Measurements from ENCODE around the gene CCDC170.
"Not testable (repeated sequence)": the region's sequence is repeated elsewhere in the genome, so short reads cannot be mapped to it uniquely, and the experiment has no call there.

The CCDC170 gene

DNA sequence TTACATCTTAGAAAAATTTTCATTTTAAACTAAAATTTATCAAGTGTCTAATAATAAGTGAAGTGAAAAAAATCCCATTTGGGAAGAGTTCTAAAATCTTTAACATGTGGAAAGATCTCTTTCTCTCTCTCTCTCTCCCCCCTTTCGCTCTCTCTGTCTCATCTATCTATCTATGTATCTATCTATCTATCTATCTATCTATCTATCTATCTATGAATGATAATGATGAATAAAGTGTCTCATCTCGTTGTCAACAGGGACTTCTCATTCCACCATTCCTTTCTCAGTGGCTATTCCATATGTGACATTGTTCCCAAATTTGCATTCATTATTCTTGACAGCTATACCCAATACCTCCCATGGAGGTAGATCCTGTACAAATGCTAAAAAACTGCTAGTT, 15.2 kb downstream of the CCDC170 start:
- Histone ChIP-seq H3K36me3 (ENCODE audit: control insufficient read depth, insufficient read depth, low read length) (no peaks in the 10 kb centered on the region), H3K4me3 (ENCODE audit: insufficient read depth, low read depth, low read length) (no peak overlapping the region), H3K27ac (ENCODE audit: insufficient read depth, low read depth, low read length, poor library complexity, severe bottlenecking) (no peak overlapping the region), H3K9me3 (ENCODE audit: control insufficient read depth, low read length) (no peaks in the 10 kb centered on the region), H3K27me3 (ENCODE audit: control insufficient read depth, insufficient read depth, low read length, poor library complexity, severe bottlenecking) (no peaks in the 10 kb centered on the region), H3K4me1 (ENCODE audit: control insufficient read depth, insufficient read depth, low read length) (no peaks in the 10 kb centered on the region)
- WGBS, 2 experiments = 75 to 100% methylated on average over 1 of the region's 2 CpGs

DNA sequence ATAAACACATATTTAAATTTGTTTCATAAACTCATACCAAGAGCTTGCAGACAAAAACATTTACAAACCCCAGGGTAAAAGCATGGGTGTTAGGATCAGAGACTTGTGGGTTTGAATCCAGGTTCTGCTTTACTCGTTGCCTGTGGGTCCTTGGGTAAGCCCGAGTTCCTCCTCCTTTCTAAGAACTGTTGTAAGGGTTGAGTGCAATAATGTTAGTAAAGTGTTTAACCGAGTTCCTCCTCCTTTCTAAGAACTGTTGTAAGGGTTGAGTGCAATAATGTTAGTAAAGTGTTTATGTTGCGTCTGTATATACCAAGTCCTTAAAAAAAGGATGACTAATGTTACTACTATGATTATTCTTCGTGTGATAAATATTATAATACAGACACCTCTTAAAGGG, 18.7 kb downstream of the CCDC170 start:
- Histone ChIP-seq H3K4me3 (ENCODE audit: insufficient read depth, low read depth, low read length) (no peak overlapping the region), H3K27ac (ENCODE audit: insufficient read depth, low read depth, low read length, poor library complexity, severe bottlenecking) (no peak overlapping the region), H3K27me3 (ENCODE audit: control insufficient read depth, insufficient read depth, low read length, poor library complexity, severe bottlenecking) (no peaks in the 10 kb centered on the region), H3K9me3 (ENCODE audit: control insufficient read depth, low read length) (no peaks in the 10 kb centered on the region), H3K36me3 (ENCODE audit: control insufficient read depth, insufficient read depth, low read length) (no peaks in the 10 kb centered on the region), H3K4me1 (ENCODE audit: control insufficient read depth, insufficient read depth, low read length) (no peaks in the 10 kb centered on the region)
- 94 to 95% methylated on average over 3 of the region's 5 CpGs for WGBS, 2 experiments

DNA sequence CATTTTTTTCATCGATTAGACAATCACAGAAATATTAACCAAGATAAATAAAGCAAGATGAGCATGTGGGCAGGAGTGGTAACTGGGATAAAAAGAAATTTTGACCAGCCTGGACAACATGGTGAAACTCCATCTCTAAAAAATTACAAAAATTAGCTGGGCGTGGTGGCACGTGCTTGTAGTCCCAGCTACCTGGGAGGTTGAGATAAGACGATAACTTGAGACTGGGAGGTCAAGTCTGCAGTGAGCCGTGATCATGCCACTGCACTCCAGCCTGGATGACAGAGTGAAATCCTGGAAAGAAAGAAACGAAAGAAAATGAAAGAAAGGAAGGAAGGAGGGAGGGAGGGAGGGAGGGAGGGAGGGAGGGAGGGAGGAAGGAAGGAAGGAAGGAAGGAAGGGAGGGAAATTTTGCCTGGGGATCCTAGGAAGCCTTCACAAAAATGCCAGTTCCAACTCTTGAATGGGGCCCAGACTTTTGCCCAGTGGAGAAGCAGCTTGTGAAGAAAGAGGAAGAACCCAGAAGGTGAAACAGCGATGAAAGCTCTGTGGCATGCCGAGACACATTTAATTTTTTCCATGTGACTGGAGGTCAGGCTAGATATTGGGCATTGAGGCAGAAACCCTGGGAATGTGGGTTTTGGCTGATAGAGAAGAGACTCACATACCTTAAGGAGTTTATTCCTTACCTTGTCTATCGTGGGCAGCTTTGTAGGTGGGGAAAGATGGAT, 20.3 kb downstream of the CCDC170 start:
- Histone ChIP-seq H3K4me1 (ENCODE audit: control insufficient read depth, insufficient read depth, low read length) (no peaks in the 10 kb centered on the region), H3K27me3 (ENCODE audit: control insufficient read depth, insufficient read depth, low read length, poor library complexity, severe bottlenecking) (no peaks in the 10 kb centered on the region), H3K9me3 (ENCODE audit: control insufficient read depth, low read length) (no peaks in the 10 kb centered on the region), H3K4me3 (ENCODE audit: insufficient read depth, low read depth, low read length) (no peak overlapping the region), H3K27ac (ENCODE audit: insufficient read depth, low read depth, low read length, poor library complexity, severe bottlenecking) (no peak overlapping the region), H3K36me3 (ENCODE audit: control insufficient read depth, insufficient read depth, low read length) (no peaks in the 10 kb centered on the region)
- WGBS, 2 experiments = 92% methylated on average over 7 to 8 of the region's 9 CpGs

DNA sequence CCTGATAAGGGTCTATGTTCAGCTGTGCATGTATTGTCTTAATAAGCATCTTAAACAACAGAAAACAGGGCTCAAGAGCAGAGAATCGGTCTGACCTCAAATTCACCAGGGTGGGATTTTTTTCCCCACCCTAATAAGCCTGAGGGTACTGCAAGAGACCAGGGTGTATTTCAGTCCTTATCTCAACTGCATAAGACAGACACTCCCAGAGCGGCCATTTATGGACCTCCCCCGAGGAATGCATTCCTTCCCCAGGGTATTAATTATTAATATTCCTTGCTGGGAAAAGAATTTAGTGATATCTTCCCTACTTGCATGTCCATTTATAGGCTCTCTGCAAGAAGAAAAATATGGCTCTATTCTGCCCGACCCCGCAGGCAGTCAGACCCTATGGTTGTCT, 25.2 kb downstream of the CCDC170 start:
- H3K36me3 ChIP-seq (ENCODE audit: control insufficient read depth, insufficient read depth, low read length); H3K4me1 ChIP-seq (ENCODE audit: control insufficient read depth, insufficient read depth, low read length); H3K4me3 ChIP-seq (ENCODE audit: insufficient read depth, low read depth, low read length); H3K27ac ChIP-seq (ENCODE audit: insufficient read depth, low read depth, low read length, poor library complexity, severe bottlenecking); H3K9me3 ChIP-seq (ENCODE audit: control insufficient read depth, low read length); H3K27me3 ChIP-seq (ENCODE audit: control insufficient read depth, insufficient read depth, low read length, poor library complexity, severe bottlenecking): not testable (repeated sequence)
- 91% methylated on average over 3 to 5 of the region's 5 CpGs for WGBS, 2 experiments

DNA sequence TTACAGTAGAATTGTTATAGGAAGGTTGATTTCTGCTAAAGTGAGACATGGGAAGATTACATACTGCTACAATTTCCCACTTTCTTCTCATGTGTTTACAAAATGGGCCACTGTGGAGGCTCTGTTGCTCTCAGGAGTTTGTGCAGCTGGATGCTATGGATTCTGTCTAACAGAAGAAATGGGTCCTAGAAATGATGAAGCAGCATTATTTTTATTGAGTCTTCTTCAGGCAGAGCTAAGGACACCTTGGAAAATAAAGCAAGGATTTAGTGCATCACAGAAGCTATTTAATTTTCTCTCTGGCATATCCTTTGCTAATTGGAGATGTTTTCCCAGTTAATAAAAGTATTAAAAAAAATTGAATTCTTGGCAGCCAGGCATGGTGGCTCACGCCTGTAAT, 29.2 kb downstream of the CCDC170 start:
- H3K4me1 ChIP-seq (ENCODE audit: control insufficient read depth, insufficient read depth, low read length) = no peaks in the 10 kb centered on the region
- no peaks in the 10 kb centered on the region for H3K36me3 ChIP-seq (ENCODE audit: control insufficient read depth, insufficient read depth, low read length)
- no peak overlapping the region for H3K4me3 ChIP-seq (ENCODE audit: insufficient read depth, low read depth, low read length)
- WGBS, 2 experiments = 79 to 92% methylated on average over 1 of the region's 1 CpG
- H3K9me3 ChIP-seq (ENCODE audit: control insufficient read depth, low read length) = peaks cover 3% of the 10 kb centered on the region
- H3K27me3 ChIP-seq (ENCODE audit: control insufficient read depth, insufficient read depth, low read length, poor library complexity, severe bottlenecking) = no peaks in the 10 kb centered on the region
- H3K27ac ChIP-seq (ENCODE audit: insufficient read depth, low read depth, low read length, poor library complexity, severe bottlenecking) = no peak overlapping the region

DNA sequence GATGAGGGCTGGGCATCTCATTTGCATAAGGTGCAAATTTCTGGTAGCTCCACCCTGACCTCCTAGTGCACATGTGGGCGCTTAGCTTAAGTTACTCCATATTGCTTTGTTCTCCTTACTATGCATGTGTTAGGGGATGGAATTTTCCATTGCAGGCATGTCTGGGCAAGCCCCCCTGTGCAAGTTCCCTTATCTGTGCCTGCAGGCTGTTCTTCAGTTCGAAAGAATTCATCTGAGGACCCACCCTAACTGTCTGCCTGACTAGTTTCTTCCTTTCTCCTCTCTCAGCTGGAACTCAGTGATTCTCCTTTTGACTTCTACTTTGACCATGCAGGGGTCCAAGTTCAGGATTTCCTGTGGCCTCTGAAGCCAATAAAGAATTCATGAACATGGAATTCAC, 30.2 kb downstream of the CCDC170 start:
- 94 to 97% methylated on average over 2 of the region's 2 CpGs for WGBS, 2 experiments
- no peak overlapping the region for H3K27ac ChIP-seq (ENCODE audit: insufficient read depth, low read depth, low read length, poor library complexity, severe bottlenecking)
- peaks cover 3% of the 10 kb centered on the region for H3K9me3 ChIP-seq (ENCODE audit: control insufficient read depth, low read length)
- H3K4me3 ChIP-seq (ENCODE audit: insufficient read depth, low read depth, low read length) = no peak overlapping the region
- H3K4me1 ChIP-seq (ENCODE audit: control insufficient read depth, insufficient read depth, low read length) = no peaks in the 10 kb centered on the region
- no peaks in the 10 kb centered on the region for H3K27me3 ChIP-seq (ENCODE audit: control insufficient read depth, insufficient read depth, low read length, poor library complexity, severe bottlenecking)
- H3K36me3 ChIP-seq (ENCODE audit: control insufficient read depth, insufficient read depth, low read length) = no peaks in the 10 kb centered on the region

DNA sequence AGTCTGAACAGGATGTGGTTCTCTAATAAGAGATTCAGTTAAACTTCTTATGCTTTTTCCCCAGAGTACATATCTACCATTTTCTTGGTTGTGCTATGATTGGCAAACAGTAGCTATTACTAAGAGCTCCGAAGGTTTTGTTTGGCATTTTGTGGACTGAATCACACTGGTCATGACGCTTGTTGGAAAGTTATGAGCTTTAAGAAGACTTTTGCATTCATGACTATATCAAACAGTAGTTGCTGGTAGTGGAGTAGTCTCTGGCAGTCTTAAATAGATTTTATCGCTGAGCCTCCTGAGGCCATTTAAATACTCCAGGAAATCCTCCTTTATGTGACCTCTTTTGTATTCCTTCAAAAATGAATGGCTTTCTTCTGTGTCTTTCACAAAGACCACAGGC, 40.8 kb downstream of the CCDC170 start:
- 93 to 96% methylated on average over 3 of the region's 3 CpGs for WGBS, 2 experiments
- H3K27ac ChIP-seq (ENCODE audit: insufficient read depth, low read depth, low read length, poor library complexity, severe bottlenecking) = no peak overlapping the region
- H3K9me3 ChIP-seq (ENCODE audit: control insufficient read depth, low read length) = no peaks in the 10 kb centered on the region
- no peaks in the 10 kb centered on the region for H3K36me3 ChIP-seq (ENCODE audit: control insufficient read depth, insufficient read depth, low read length)
- no peaks in the 10 kb centered on the region for H3K4me1 ChIP-seq (ENCODE audit: control insufficient read depth, insufficient read depth, low read length)
- no peaks in the 10 kb centered on the region for H3K27me3 ChIP-seq (ENCODE audit: control insufficient read depth, insufficient read depth, low read length, poor library complexity, severe bottlenecking)
- no peak overlapping the region for H3K4me3 ChIP-seq (ENCODE audit: insufficient read depth, low read depth, low read length)

DNA sequence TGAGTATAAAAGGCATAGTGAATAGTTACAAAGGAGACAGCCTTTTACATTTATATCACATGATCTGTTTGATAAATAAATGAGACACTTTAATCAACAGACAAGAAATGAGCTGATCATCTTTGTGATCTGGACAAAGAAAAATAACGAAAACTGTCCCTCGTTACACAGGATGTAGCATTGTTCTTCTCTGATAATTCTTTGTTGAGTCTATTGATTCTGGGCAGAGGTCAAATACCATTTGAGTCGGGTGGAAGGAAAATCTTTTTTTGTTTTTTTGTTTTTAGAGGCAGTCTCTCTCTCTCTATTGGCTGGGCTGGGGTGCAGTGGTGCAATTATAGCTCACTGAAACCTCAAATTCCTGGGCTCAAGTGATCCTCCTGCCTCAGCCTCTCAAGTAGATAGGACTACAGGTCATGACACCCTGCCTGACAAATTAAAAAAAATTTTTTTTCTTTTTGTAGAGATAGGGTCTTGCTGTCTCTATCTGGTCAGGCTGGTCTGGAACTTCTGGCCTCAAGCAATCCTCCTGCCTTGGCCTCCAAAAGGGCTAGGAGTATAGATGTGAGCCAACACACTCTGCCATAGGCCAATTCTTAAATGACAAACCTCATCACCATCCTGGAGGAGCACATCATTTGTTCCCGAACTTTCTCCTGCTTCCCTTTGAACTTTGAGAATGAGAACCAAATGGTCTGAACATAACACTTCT, 41.8 kb downstream of the CCDC170 start:
- H3K4me3 ChIP-seq (ENCODE audit: insufficient read depth, low read depth, low read length) = no peak overlapping the region
- 86 to 93% methylated on average over 4 of the region's 4 CpGs for WGBS, 2 experiments
- H3K36me3 ChIP-seq (ENCODE audit: control insufficient read depth, insufficient read depth, low read length) = no peaks in the 10 kb centered on the region
- H3K27ac ChIP-seq (ENCODE audit: insufficient read depth, low read depth, low read length, poor library complexity, severe bottlenecking) = no peak overlapping the region
- no peaks in the 10 kb centered on the region for H3K27me3 ChIP-seq (ENCODE audit: control insufficient read depth, insufficient read depth, low read length, poor library complexity, severe bottlenecking)
- no peaks in the 10 kb centered on the region for H3K9me3 ChIP-seq (ENCODE audit: control insufficient read depth, low read length)
- no peaks in the 10 kb centered on the region for H3K4me1 ChIP-seq (ENCODE audit: control insufficient read depth, insufficient read depth, low read length)

DNA sequence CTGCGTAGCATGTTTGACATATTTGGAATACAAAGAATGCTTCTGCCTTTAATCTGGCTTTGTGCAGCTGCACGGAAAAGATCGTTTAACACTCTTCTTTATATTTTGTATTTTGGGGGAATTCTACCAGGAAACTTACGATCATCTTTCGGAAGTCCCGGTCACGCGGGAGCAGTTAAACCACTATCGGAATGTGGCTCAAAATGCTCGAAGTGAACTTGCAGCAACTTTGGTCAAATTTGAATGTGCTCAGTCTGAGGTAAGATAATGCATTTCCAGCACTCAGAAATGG, 42.3 kb downstream of the CCDC170 start:
- no peaks in the 10 kb centered on the region for H3K27me3 ChIP-seq (ENCODE audit: control insufficient read depth, insufficient read depth, low read length, poor library complexity, severe bottlenecking)
- no peak overlapping the region for H3K27ac ChIP-seq (ENCODE audit: insufficient read depth, low read depth, low read length, poor library complexity, severe bottlenecking)
- no peaks in the 10 kb centered on the region for H3K9me3 ChIP-seq (ENCODE audit: control insufficient read depth, low read length)
- H3K36me3 ChIP-seq (ENCODE audit: control insufficient read depth, insufficient read depth, low read length) = no peaks in the 10 kb centered on the region
- no peaks in the 10 kb centered on the region for H3K4me1 ChIP-seq (ENCODE audit: control insufficient read depth, insufficient read depth, low read length)
- 95 to 96% methylated on average over 10 of the region's 10 CpGs for WGBS, 2 experiments
- H3K4me3 ChIP-seq (ENCODE audit: insufficient read depth, low read depth, low read length) = no peak overlapping the region

DNA sequence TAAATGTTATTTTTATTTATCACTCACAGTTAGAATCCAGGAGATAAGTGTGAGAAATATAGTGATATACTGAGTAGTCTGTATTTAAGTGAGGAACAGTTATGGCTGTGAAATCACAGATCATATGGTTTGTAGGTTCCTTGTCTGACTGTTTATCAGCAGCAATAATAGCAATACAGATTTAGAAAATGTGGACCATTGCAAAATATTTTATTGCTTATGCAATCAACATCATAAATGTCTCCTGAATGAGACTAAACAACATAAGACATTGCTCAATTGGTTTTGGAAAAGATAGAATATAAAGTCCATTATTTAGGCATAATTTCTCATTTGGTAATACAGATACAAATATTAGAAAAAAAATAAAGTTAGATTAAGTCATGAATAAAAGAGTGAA, 43.7 kb downstream of the CCDC170 start:
- H3K9me3 ChIP-seq (ENCODE audit: control insufficient read depth, low read length) = no peaks in the 10 kb centered on the region
- no peaks in the 10 kb centered on the region for H3K36me3 ChIP-seq (ENCODE audit: control insufficient read depth, insufficient read depth, low read length)
- no peak overlapping the region for H3K4me3 ChIP-seq (ENCODE audit: insufficient read depth, low read depth, low read length)
- no peak overlapping the region for H3K27ac ChIP-seq (ENCODE audit: insufficient read depth, low read depth, low read length, poor library complexity, severe bottlenecking)
- no peaks in the 10 kb centered on the region for H3K27me3 ChIP-seq (ENCODE audit: control insufficient read depth, insufficient read depth, low read length, poor library complexity, severe bottlenecking)
- no peaks in the 10 kb centered on the region for H3K4me1 ChIP-seq (ENCODE audit: control insufficient read depth, insufficient read depth, low read length)
